ENCODE measurements around the gene WDR70. TPM values are rescaled to one million over a fixed set of nuclear protein-coding genes. Genes with fewer than 3 reads are reported as not detected.

Gene WDR70
- total RNA-seq, 2 donors from 2014 or later: 18.0 to 25.3 TPM

DNA sequence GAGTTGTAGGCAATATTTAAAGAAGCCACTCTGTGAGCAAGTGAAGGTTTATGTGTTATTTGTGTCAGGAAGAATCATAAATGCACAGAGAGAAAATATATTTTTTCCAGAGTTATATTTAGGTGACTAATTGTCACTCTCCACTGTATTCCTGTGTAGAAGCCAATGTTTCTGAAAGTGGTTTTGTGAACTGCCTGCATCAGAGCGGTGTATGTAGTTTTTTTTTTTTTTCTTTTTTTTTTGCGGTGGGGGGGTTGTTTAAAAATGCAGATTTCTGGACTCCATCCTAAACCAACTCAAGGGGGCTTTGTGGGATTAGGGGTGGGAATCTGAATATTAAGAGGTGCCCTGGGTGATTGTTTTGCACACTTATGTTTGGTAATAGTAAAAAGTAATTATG is 357.3 kb downstream of the WDR70 start:
- TF ChIP-seq, protein P1, sequence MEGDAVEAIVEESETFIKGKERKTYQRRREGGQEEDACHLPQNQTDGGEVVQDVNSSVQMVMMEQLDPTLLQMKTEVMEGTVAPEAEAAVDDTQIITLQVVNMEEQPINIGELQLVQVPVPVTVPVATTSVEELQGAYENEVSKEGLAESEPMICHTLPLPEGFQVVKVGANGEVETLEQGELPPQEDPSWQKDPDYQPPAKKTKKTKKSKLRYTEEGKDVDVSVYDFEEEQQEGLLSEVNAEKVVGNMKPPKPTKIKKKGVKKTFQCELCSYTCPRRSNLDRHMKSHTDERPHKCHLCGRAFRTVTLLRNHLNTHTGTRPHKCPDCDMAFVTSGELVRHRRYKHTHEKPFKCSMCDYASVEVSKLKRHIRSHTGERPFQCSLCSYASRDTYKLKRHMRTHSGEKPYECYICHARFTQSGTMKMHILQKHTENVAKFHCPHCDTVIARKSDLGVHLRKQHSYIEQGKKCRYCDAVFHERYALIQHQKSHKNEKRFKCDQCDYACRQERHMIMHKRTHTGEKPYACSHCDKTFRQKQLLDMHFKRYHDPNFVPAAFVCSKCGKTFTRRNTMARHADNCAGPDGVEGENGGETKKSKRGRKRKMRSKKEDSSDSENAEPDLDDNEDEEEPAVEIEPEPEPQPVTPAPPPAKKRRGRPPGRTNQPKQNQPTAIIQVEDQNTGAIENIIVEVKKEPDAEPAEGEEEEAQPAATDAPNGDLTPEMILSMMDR (IDR thresholded peaks at IDR 0.05): no peak
- Histone ChIP-seq H3K36me3 (peaks cover 3% of the 10 kb centered on the region), H3K27me3 (replicated peaks; ENCODE audit: insufficient read depth) (no peaks in the 10 kb centered on the region), H3K27ac (no peak overlapping the region), H3K4me3 (no peak overlapping the region), H3K9me3 (no peaks in the 10 kb centered on the region), H3K4me1 (ENCODE audit: control insufficient read depth in 1 of 2, low read depth in 2 of 2) (peaks cover 4 to 25% of the 10 kb centered on the region in 2 donors)
- ATAC-seq (ENCODE audit: insufficient number of reproducible peaks, low FRiP score, low read depth) (no peak), DNase-seq (ENCODE audit: low spot score) (no peak)

DNA sequence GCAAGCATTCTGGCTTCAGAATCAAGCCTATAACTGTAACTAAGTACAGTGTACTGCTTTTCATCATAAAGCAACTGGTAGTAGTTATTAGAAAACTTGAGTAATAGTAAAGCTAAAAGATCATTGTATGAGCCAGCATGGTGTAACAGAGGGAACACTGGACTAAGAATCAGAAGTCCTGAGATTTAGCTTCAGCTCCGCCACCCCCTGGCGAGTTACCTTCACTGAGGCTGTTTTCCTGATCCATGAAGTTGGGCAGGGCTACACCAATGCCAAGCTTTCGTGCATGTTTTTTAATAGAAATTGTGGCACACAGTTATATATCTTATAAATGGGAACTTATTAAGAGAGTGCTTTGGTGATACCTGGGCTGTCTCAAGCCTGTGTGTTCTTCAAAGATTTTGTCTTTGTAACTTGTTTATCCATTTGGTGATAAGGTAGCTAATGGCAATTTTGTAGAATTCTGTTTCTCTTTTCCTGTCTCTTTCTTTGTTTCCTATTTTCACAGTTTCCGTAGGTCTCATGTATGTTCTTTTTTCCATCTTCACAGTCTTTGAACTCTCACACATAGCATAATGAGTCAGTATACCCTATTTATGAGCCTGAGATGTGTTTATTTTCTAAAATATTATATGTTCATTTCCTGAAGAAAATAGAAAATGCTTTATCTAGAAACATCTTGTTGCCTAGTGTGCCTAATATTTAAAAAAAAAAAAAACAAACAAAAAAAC is 358.4 kb downstream of the WDR70 start:
- H3K27me3 ChIP-seq (replicated peaks; ENCODE audit: insufficient read depth): no peaks in the 10 kb centered on the region
- H3K4me1 ChIP-seq (ENCODE audit: control insufficient read depth in 1 of 2, low read depth in 2 of 2): peaks cover 4 to 25% of the 10 kb centered on the region in 2 donors
- peak overlapping the region in 1 of 2 donors; percentile 5 for H3K27ac ChIP-seq
- no peak for ATAC-seq (ENCODE audit: insufficient number of reproducible peaks, low FRiP score, low read depth)
- H3K36me3 ChIP-seq: peaks cover 3% of the 10 kb centered on the region
- H3K4me3 ChIP-seq: no peak overlapping the region
- no peaks in the 10 kb centered on the region for H3K9me3 ChIP-seq
- TF ChIP-seq, protein P1 (IDR thresholded peaks at IDR 0.05): no peak
- DNase-seq (ENCODE audit: low spot score): no peak

DNA sequence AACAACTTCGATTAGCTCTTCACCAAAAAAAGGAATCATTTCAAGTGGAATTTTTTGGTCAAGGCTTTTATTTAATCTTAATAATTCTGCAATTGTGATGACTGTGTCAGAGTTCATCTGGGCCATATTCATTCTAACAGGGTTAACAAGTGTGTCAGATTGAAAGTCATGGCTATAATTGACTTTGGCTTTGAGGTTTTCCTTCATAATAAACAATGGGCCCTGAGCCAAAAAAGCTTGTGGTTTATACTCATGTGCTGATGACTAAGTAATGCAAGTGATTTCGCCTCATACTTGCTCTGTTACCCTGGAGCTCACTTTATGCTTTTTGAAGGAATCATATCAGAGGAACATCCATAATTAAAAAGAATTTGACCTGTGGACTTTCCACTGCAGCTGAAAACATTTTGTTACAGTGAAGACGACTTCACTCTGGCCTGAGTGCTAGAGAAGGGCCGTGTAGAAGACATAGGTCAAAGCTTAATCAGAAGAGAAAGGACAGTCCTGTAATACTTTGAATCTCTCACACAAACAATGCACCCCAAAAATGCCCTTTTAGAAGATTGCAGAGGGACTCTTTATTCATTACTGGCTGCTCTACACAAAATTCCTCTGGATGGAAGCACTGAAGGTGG is 359.1 kb downstream of the WDR70 start:
- Histone ChIP-seq H3K27me3 (replicated peaks; ENCODE audit: insufficient read depth) (no peaks in the 10 kb centered on the region), H3K27ac (peak overlapping the region; percentile 5 to 6), H3K4me3 (no peak overlapping the region), H3K9me3 (no peaks in the 10 kb centered on the region), H3K4me1 (ENCODE audit: control insufficient read depth in 1 of 2, low read depth in 2 of 2) (peaks cover 4 to 25% of the 10 kb centered on the region in 2 donors), H3K36me3 (no peaks in the 10 kb centered on the region)
- TF ChIP-seq, protein P1 (IDR thresholded peaks at IDR 0.05): no peak
- no peak for ATAC-seq (ENCODE audit: insufficient number of reproducible peaks, low FRiP score, low read depth)
- DNase-seq (ENCODE audit: low spot score): no peak

- TF ChIP-seq, protein P1 (IDR thresholded peaks at IDR 0.05): no peak
- peaks cover 2% of the 10 kb centered on the region for H3K36me3 ChIP-seq
- no peak overlapping the region for H3K27ac ChIP-seq
- peaks cover 4 to 25% of the 10 kb centered on the region in 2 donors for H3K4me1 ChIP-seq (ENCODE audit: control insufficient read depth in 1 of 2, low read depth in 2 of 2)
- H3K4me3 ChIP-seq: no peak overlapping the region
- H3K9me3 ChIP-seq: no peaks in the 10 kb centered on the region
- no peaks in the 10 kb centered on the region for H3K27me3 ChIP-seq (replicated peaks; ENCODE audit: insufficient read depth)
- DNase-seq (ENCODE audit: low spot score) (no peak), ATAC-seq (ENCODE audit: insufficient number of reproducible peaks, low FRiP score, low read depth) (no peak)
Measured at GRCh38 chr5:37738865-37739488, 359.9 kb downstream of the WDR70 start.

DNA sequence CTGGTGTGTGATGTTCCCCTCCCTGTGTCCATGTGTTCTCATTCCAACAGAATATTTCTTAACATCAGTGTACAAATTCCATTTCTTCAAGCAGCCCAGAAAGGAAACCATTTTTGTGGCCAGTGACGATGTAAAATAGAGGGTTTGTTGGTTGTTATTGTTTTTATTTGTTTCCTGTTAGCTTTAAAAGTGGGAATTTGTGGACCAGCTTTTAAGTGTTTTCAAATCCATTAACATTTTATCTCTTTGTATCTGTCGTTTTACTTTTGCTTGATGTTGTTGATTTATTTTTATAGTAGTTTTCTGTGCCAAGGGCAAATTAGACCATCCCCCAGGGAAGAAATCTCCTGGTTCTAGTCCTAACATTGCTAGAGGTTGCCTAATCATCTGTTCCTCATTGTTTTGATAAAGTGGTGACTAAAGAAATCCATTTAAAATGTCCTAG is 360.7 kb downstream of the WDR70 start:
- ATAC-seq (ENCODE audit: insufficient number of reproducible peaks, low FRiP score, low read depth) (no peak), DNase-seq (ENCODE audit: low spot score) (no peak)
- Histone ChIP-seq H3K27me3 (replicated peaks; ENCODE audit: insufficient read depth) (no peaks in the 10 kb centered on the region), H3K4me3 (no peak overlapping the region), H3K27ac (peak overlapping the region; percentile 4 to 6), H3K36me3 (peaks cover 5% of the 10 kb centered on the region), H3K4me1 (ENCODE audit: control insufficient read depth in 1 of 2, low read depth in 2 of 2) (peaks cover 4 to 25% of the 10 kb centered on the region in 2 donors), H3K9me3 (no peaks in the 10 kb centered on the region)
- TF ChIP-seq, protein P1 (IDR thresholded peaks at IDR 0.05): no peak

Measured in thoracic aorta (tissue), 2 donors.